HL-60 (cell line): Measurements from ENCODE around the gene USH2A.

ENCODE experiments used
- DNase-seq, 2 experiments: peaks; one replicate each; pipeline ENCODE4 v3.0.0-alpha.2; 2010 to 2020; ENCODE audit warnings: low read depth in 1 of 2, low spot score in 1 of 2
- H3K27ac ChIP-seq: fragments of 250-450 bp; sonication (Bioruptor Pico); replicated peaks from 2 replicates; pipeline ENCODE4 v1.5.1; 2020; ENCODE audit warnings: mild to moderate bottlenecking, moderate library complexity
- H3K27me3 ChIP-seq: fragments of 250-450 bp; sonication (Bioruptor Pico); 2 replicates; pipeline ENCODE4 v1.5.1; 2021; ENCODE audit warnings: mild to moderate bottlenecking, moderate library complexity; ENCODE audit not compliant: insufficient read depth, poor library complexity, severe bottlenecking
- H3K4me3 ChIP-seq: replicated peaks from 2 replicates; pipeline ENCODE4 v1.5.1; 2011; ENCODE audit warnings: mild to moderate bottlenecking, control low read depth, low read length; ENCODE audit not compliant: insufficient read depth
- CTCF ChIP-seq: IDR thresholded peaks from one replicate; pipeline ENCODE4 v1.5.1; 2011; ENCODE audit warnings: low read length, control low read depth, inconsistent platforms; ENCODE audit not compliant: insufficient read depth
- GABPA ChIP-seq: IDR thresholded peaks from 2 replicates; pipeline ENCODE4 v1.6.1; 2012; ENCODE audit warnings: low read depth
- POLR2AphosphoS5 ChIP-seq: IDR thresholded peaks from 2 replicates; pipeline ENCODE4 v1.6.1; 2012; ENCODE audit warnings: low read depth
- REST ChIP-seq: IDR thresholded peaks from 2 replicates; pipeline ENCODE4 v1.6.1; 2012; ENCODE audit warnings: low read depth; ENCODE audit not compliant: insufficient replicate concordance
- SPI1 ChIP-seq: IDR thresholded peaks from 2 replicates; pipeline ENCODE4 v1.6.1; 2012; ENCODE audit warnings: low read depth, mild to moderate bottlenecking, borderline replicate concordance

Gene USH2A

GRCh38 chr1:216113181-216113580, 310.1 kb downstream of the USH2A start:
- no peak for DNase-seq
- Histone ChIP-seq H3K4me3 (no peak overlapping the region), H3K27ac (no peak overlapping the region), H3K27me3 (no peaks in the 10 kb centered on the region)
- TF ChIP-seq CTCF = no peak
- TF ChIP-seq GABPA = no peak
- no peak for TF ChIP-seq POLR2AphosphoS5
- TF ChIP-seq SPI1 = no peak
- no peak for TF ChIP-seq REST

DNA sequence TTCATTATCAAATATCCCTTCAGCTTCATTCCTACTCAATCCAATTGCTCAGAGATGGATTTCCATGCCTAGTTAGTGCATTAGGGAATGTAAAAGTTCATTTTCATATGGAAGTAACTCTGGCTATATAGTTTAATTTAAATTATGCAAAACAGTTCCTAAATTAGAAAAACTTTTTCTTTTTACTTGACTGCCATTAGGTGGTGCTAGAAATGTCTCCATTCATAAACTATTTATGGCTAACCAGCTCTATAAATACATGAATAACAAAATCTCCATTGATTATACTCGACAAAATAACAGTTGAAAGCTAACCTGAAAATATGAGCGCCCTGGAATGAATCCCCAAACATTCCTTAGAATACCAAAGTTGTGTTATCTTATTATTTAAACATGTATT, 311.4 kb downstream of the USH2A start:
- no peak for DNase-seq
- TF ChIP-seq POLR2AphosphoS5 (no peak), GABPA (no peak), CTCF (no peak), SPI1 (no peak), REST (no peak)
- Histone ChIP-seq H3K4me3 (no peak overlapping the region), H3K27me3 (no peaks in the 10 kb centered on the region), H3K27ac (no peak overlapping the region)

- Histone ChIP-seq H3K27me3 (no peaks in the 10 kb centered on the region), H3K4me3 (no peak overlapping the region), H3K27ac (no peak overlapping the region)
- no peak for DNase-seq
- TF ChIP-seq POLR2AphosphoS5 (no peak), CTCF (no peak), GABPA (no peak), SPI1 (no peak), REST (no peak)
Observed at GRCh38 chr1:216095400-216095799, 327.8 kb downstream of the USH2A start.
